H1 (cell line): ENCODE measurements around the gene ZNF302.

ENCODE experiments used
- CBX5 ChIP-seq: fragments of 300-800, 300-1000 bp; sonication (generic); IDR thresholded peaks from 2 replicates; pipeline ENCODE4 v1.7.1; 2016; ENCODE audit warnings: antibody characterized with exemption, low read length, low read depth
- CHD7 ChIP-seq: fragments of 300-600 bp; sonication (generic); IDR thresholded peaks from 2 replicates; pipeline ENCODE4 v1.7.1; 2012; ENCODE audit warnings: low read length, moderate library complexity, mild to moderate bottlenecking, inconsistent platforms; ENCODE audit not compliant: insufficient replicate concordance
- EZH2 ChIP-seq: fragments of 200-600 bp; sonication (generic); IDR thresholded peaks from 2 replicates; pipeline ENCODE4 v1.7.1; 2012; ENCODE audit warnings: low read depth, mild to moderate bottlenecking, moderate library complexity, low read length, inconsistent platforms; ENCODE audit not compliant: severe bottlenecking
- MAFK ChIP-seq: IDR thresholded peaks from 2 replicates; pipeline ENCODE4 v1.6.1; 2012; ENCODE audit warnings: low read depth, mild to moderate bottlenecking, improper control_type of control experiment, low read length
- NRF1 ChIP-seq: IDR thresholded peaks from 2 replicates; pipeline ENCODE4 v1.6.1; 2011; ENCODE audit warnings: mild to moderate bottlenecking, low read depth, low read length, improper control_type of control experiment
- POLR2A ChIP-seq, 2 experiments: IDR thresholded peaks; 1 replicate in 1 of 2; 2 replicates in 1 of 2; pipeline ENCODE4 v1.6.1; 2011; ENCODE audit warnings: low read depth in 2 of 2, low read length in 2 of 2, mild to moderate bottlenecking in 2 of 2; ENCODE audit errors: control extremely low read depth in 1 of 2
- POLR2AphosphoS5 ChIP-seq: IDR thresholded peaks from 2 replicates; pipeline ENCODE4 v1.6.1; 2011; ENCODE audit warnings: low read depth, low read length
- RAD21 ChIP-seq, 2 experiments: IDR thresholded peaks in 1 of 2; conservative IDR thresholded peaks in 1 of 2; 2 replicates each; pipeline ENCODE4 v1.6.1; 2011; ENCODE audit warnings: low read depth in 2 of 2, low read length in 2 of 2, improper control_type of control experiment in 1 of 2, inconsistent platforms in 1 of 2, mild to moderate bottlenecking in 1 of 2, moderate library complexity in 1 of 2
- SP1 ChIP-seq: IDR thresholded peaks from 2 replicates; pipeline ENCODE4 v1.6.1; 2011; ENCODE audit warnings: low read depth, low read length
- TEAD4 ChIP-seq: IDR thresholded peaks from 2 replicates; pipeline ENCODE4 v1.6.1; 2012; ENCODE audit warnings: low read depth, low read length, inconsistent platforms, mixed read lengths
- TF ChIP-seq, protein P1 (sequence below), 3 experiments: IDR thresholded peaks; 1 replicate in 2 of 3; 2 replicates in 1 of 3; pipeline versions ENCODE4 v1.5.1 to v1.6.1; 2011; ENCODE audit warnings: low read length in 3 of 3, mild to moderate bottlenecking in 3 of 3, inconsistent platforms in 2 of 3, low read depth in 1 of 3, moderate library complexity in 1 of 3; ENCODE audit not compliant: insufficient read depth in 1 of 3; ENCODE audit errors: control extremely low read depth in 1 of 3

GRCh38 chr19:34711890-34712289 is 34.4 kb downstream of the ZNF302 start:
- TF ChIP-seq CHD7 (no peak), CBX5 (no peak), POLR2AphosphoS5 (no peak), SP1 (no peak), RAD21 (IDR thresholded peaks at IDR 0.05 in 1 of 2, conservative IDR thresholded peaks at IDR 0.05 in 1 of 2; ENCODE audit: low read depth in 2 of 2, low read length in 2 of 2) (no peak), NRF1 (no peak), POLR2A (IDR thresholded peaks at IDR 0.05; ENCODE audit: control extremely low read depth in 1 of 2, low read depth in 2 of 2, low read length in 2 of 2) (no peak), EZH2 (no peak), TEAD4 (no peak), MAFK (no peak)
- TF ChIP-seq, protein P1, sequence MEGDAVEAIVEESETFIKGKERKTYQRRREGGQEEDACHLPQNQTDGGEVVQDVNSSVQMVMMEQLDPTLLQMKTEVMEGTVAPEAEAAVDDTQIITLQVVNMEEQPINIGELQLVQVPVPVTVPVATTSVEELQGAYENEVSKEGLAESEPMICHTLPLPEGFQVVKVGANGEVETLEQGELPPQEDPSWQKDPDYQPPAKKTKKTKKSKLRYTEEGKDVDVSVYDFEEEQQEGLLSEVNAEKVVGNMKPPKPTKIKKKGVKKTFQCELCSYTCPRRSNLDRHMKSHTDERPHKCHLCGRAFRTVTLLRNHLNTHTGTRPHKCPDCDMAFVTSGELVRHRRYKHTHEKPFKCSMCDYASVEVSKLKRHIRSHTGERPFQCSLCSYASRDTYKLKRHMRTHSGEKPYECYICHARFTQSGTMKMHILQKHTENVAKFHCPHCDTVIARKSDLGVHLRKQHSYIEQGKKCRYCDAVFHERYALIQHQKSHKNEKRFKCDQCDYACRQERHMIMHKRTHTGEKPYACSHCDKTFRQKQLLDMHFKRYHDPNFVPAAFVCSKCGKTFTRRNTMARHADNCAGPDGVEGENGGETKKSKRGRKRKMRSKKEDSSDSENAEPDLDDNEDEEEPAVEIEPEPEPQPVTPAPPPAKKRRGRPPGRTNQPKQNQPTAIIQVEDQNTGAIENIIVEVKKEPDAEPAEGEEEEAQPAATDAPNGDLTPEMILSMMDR (IDR thresholded peaks at IDR 0.05; ENCODE audit: control extremely low read depth in 1 of 3, insufficient read depth in 1 of 3, low read depth in 1 of 3, low read length in 3 of 3) = no peak
